HCT116 (cell line): ENCODE data around the gene ZNF823. TPM values are rescaled to one million over a fixed set of nuclear protein-coding genes. Genes with fewer than 3 reads are reported as not detected.

Experiments
- ATAC-seq: fragments of 200-7000 bp; cut with Tn5 transposase; 2 replicates; pipeline ENCODE4 v1.9.1; 2020; ENCODE audit warnings: mild to moderate bottlenecking, moderate library complexity
- BruUV-seq: library from RNA; stranded (reverse); fragments of 400-500 nt; replicated peaks from 2 replicates; lab custom pipeline; 2021; lab: Mats Ljungman, UMichigan
- CTCF ChIA-PET: fragments of 300-600 bp; sonication (Branson Sonifier 250); formaldehyde crosslinking; loops from one replicate; lab custom pipeline; 2021; ENCODE audit warnings: antibody characterized with exemption; lab: Charles Lee
- POLR2A ChIA-PET: fragments of 300-600, 350-600 bp; sonication (Branson Sonifier 250); formaldehyde crosslinking; loops from one replicate; lab custom pipeline; 2021; ENCODE audit warnings: antibody characterized with exemption; lab: Charles Lee
- RAD21 ChIA-PET, 2 experiments: fragments of 300-600 bp; sonication (Branson Sonifier 250); formaldehyde crosslinking; loops; one replicate each; lab custom pipeline; 2023; ENCODE audit warnings: low total read pairs in 2 of 2; ENCODE audit not compliant: uncharacterized antibody in 2 of 2, unreplicated experiment in 2 of 2, low non-redundant PET in 1 of 2; lab: Charles Lee
- DNase-seq: peaks from one replicate; pipeline ENCODE4 v3.0.0-alpha.2; 2010; ENCODE audit warnings: low read depth, low spot score
- H2AFZ ChIP-seq: fragments of 200-600 bp; shearing (Covaris generic), sonication (generic); 2 replicates; pipeline ENCODE4 v1.6.1; 2017; ENCODE audit warnings: low read depth, mixed run types, mixed read lengths, antibody characterized with exemption, low read length; ENCODE audit not compliant: poor library complexity, severe bottlenecking
- H3K27ac ChIP-seq: 2 replicates; pipeline ENCODE4 v1.5.1; 2012; ENCODE audit warnings: low read depth, low read length
- H3K27me3 ChIP-seq: fragments of 200-600 bp; sonication (generic); 2 replicates; pipeline ENCODE4 v1.6.1; 2016; ENCODE audit warnings: mixed run types, low read length, mixed read lengths; ENCODE audit not compliant: insufficient read depth
- H3K36me3 ChIP-seq, 2 experiments: fragments of 200-500 bp in 1 of 2; fragments of 200-600 bp in 1 of 2; sonication (Bioruptor generic) in 1 of 2; sonication (generic) in 1 of 2; 2 replicates each; pipeline versions ENCODE4 v1.5.1 to v1.6.1; 2014 to 2016; ENCODE audit warnings: low read length in 2 of 2, inconsistent platforms in 1 of 2, mixed read lengths in 1 of 2, mixed run types in 1 of 2; ENCODE audit not compliant: insufficient read depth in 2 of 2, control insufficient read depth in 1 of 2
- H3K4me1 ChIP-seq, 2 experiments: fragments of 200-600 bp in 1 of 2; sonication (generic) in 1 of 2; 2 replicates each; pipeline versions ENCODE4 v1.5.1 to v1.6.1; 2012 to 2017; ENCODE audit warnings: low read length in 2 of 2, inconsistent platforms in 1 of 2, mild to moderate bottlenecking in 1 of 2, mixed read lengths in 1 of 2, mixed run types in 1 of 2, moderate library complexity in 1 of 2; ENCODE audit not compliant: insufficient read depth in 2 of 2, control insufficient read depth in 1 of 2
- H3K4me2 ChIP-seq: fragments of 200-600 bp; sonication (generic); 2 replicates; pipeline ENCODE4 v1.6.1; 2017; ENCODE audit warnings: mixed run types, low read length, mixed read lengths
- H3K4me3 ChIP-seq, 2 experiments: fragments of 200-600 bp in 1 of 2; sonication (generic) in 1 of 2; replicated peaks in 1 of 2; 2 replicates each; pipeline ENCODE4 v1.5.1; 2011 to 2016; ENCODE audit warnings: low read length in 2 of 2, control low read depth in 1 of 2, low read depth in 1 of 2, mild to moderate bottlenecking in 1 of 2, mixed read lengths in 1 of 2, mixed run types in 1 of 2
- H3K79me2 ChIP-seq: fragments of 200-600 bp; sonication (generic); 2 replicates; pipeline ENCODE4 v1.6.1; 2017; ENCODE audit warnings: mild to moderate bottlenecking, mixed run types, low read length, moderate library complexity, mixed read lengths; ENCODE audit not compliant: insufficient read depth
- H3K9ac ChIP-seq: fragments of 200-600 bp; sonication (generic); 2 replicates; pipeline ENCODE4 v1.6.1; 2016; ENCODE audit warnings: low read length, mixed read lengths
- H3K9me2 ChIP-seq: fragments of 200-600 bp; sonication (generic), shearing (Covaris generic); 2 replicates; pipeline ENCODE4 v1.6.1; 2017; ENCODE audit warnings: mixed run types, mild to moderate bottlenecking, moderate library complexity; ENCODE audit not compliant: insufficient read depth
- H3K9me3 ChIP-seq, 2 experiments: fragments of 200-500 bp in 1 of 2; fragments of 200-600 bp in 1 of 2; sonication (Bioruptor generic) in 1 of 2; sonication (generic) in 1 of 2; 2 replicates each; pipeline ENCODE4 v1.6.1; 2014 to 2017; ENCODE audit warnings: low read length in 2 of 2, mixed read lengths in 2 of 2, inconsistent platforms in 1 of 2, low read depth in 1 of 2, mild to moderate bottlenecking in 1 of 2, mixed run types in 1 of 2, moderate library complexity in 1 of 2; ENCODE audit not compliant: control insufficient read depth in 1 of 2, insufficient read depth in 1 of 2
- H4K20me1 ChIP-seq: fragments of 200-600 bp; sonication (generic), shearing (Covaris generic); 2 replicates; pipeline ENCODE4 v1.6.1; 2017; ENCODE audit warnings: mixed run types, mild to moderate bottlenecking, moderate library complexity; ENCODE audit not compliant: insufficient read depth
- CEBPB ChIP-seq: IDR thresholded peaks from 2 replicates; pipeline ENCODE4 v1.6.1; 2012; ENCODE audit warnings: low read depth
- EGR1 ChIP-seq: IDR thresholded peaks from 2 replicates; pipeline ENCODE4 v1.6.1; 2012; ENCODE audit warnings: low read depth
- ELF1 ChIP-seq: IDR thresholded peaks from 2 replicates; pipeline ENCODE4 v1.6.1; 2012; ENCODE audit warnings: low read depth, borderline replicate concordance
- EZH2 ChIP-seq: fragments of 200-600 bp; sonication (generic); IDR thresholded peaks from 2 replicates; pipeline ENCODE4 v1.6.1; 2017; ENCODE audit warnings: antibody characterized with exemption, mixed run types
- EZH2phosphoT487 ChIP-seq: fragments of 200-600 bp; IDR thresholded peaks from 2 replicates; pipeline ENCODE4 v1.6.1; 2018; ENCODE audit warnings: antibody characterized with exemption, borderline replicate concordance
- JUND ChIP-seq: IDR thresholded peaks from 2 replicates; pipeline ENCODE4 v1.6.1; 2012
- MAX ChIP-seq: IDR thresholded peaks from 2 replicates; pipeline ENCODE4 v1.6.1; 2012
- POLR2A ChIP-seq: IDR thresholded peaks from 2 replicates; pipeline ENCODE4 v1.7.0; 2011; ENCODE audit warnings: borderline replicate concordance; ENCODE audit not compliant: insufficient read depth, insufficient read length; ENCODE audit errors: extremely low read depth
- POLR2AphosphoS5 ChIP-seq: IDR thresholded peaks from 2 replicates; pipeline ENCODE4 v1.6.1; 2011; ENCODE audit warnings: mild to moderate bottlenecking, low read depth, low read length, moderate library complexity
- RAD21 ChIP-seq: IDR thresholded peaks from 2 replicates; pipeline ENCODE4 v1.6.1; 2012; ENCODE audit warnings: low read depth, mild to moderate bottlenecking
- REST ChIP-seq: IDR thresholded peaks from 2 replicates; pipeline ENCODE4 v1.6.1; 2012; ENCODE audit warnings: low read depth
- SIN3A ChIP-seq: IDR thresholded peaks from 2 replicates; pipeline ENCODE4 v1.6.1; 2012; ENCODE audit warnings: low read depth
- SRF ChIP-seq: IDR thresholded peaks from 2 replicates; pipeline ENCODE4 v1.6.1; 2012; ENCODE audit warnings: low read depth
- TCF7L2 ChIP-seq: IDR thresholded peaks from 2 replicates; pipeline ENCODE4 v1.7.0; 2011; ENCODE audit warnings: borderline replicate concordance, inconsistent platforms; ENCODE audit not compliant: insufficient read depth, insufficient read length; ENCODE audit errors: extremely low read depth
- YY1 ChIP-seq: IDR thresholded peaks from 2 replicates; pipeline ENCODE4 v1.6.1; 2011; ENCODE audit warnings: low read length, low read depth, moderate library complexity, mild to moderate bottlenecking; ENCODE audit not compliant: insufficient replicate concordance; ENCODE audit errors: extremely low read depth
- ZBTB33 ChIP-seq: IDR thresholded peaks from 2 replicates; pipeline ENCODE4 v1.6.1; 2011; ENCODE audit warnings: mild to moderate bottlenecking, low read length, moderate library complexity; ENCODE audit not compliant: insufficient replicate concordance; ENCODE audit errors: extremely low read depth
- ZFX ChIP-seq: fragments of 450-650 bp; IDR thresholded peaks from 2 replicates; pipeline ENCODE4 v1.6.1; 2017
- intact Hi-C: fragments of 100-400 bp; cut with micrococcal nuclease; formaldehyde crosslinking; loops from 2 replicates; pipeline ENCODE4 v1.10.0; 2022
- total RNA-seq: library from RNA; stranded (reverse); gene quantifications from one replicate; pipeline ENCODE4 v1.2.1, GENCODE V29; 2021; ENCODE audit not compliant: unreplicated experiment

ZNF823 gene
- total RNA-seq, 1 experiment from 2014 or later, result 4.7 TPM

GRCh38 chr19:11693505-11694499, 44.9 kb downstream of the ZNF823 start:
- H3K9me2 ChIP-seq, result no peaks in the 10 kb centered on the region
- ChIA-PET RAD21 (no interaction called here), POLR2A (interaction anchor here (1.0 to 1.5 kb wide), 3 partner anchors 46 to 383 kb away, joined by 3 to 5 read pairs (median 3); partner anchors contain the start of gene ZNF823), CTCF (interaction anchor here (0.6 kb wide), 1 partner anchor 133 kb away, joined by 3 read pairs; no protein-coding TSS in a partner anchor)
- peaks cover 36% of the 10 kb centered on the region for H3K79me2 ChIP-seq
- H3K9me3 ChIP-seq, result peaks cover 4 to 10% of the 10 kb centered on the region in 2 experiments; a peak in 1 of 4 replicates
- ATAC-seq (peak; percentile 66), DNase-seq (peak; percentile 56)
- intact Hi-C loops, result loop anchor here (5.0 kb wide), 1 partner anchor 43 kb away; the partner anchor contains the start of gene ZNF823
- BruUV-seq, result TSS peak; percentile 99
- H4K20me1 ChIP-seq, result no peaks in the 10 kb centered on the region
- H2AFZ ChIP-seq, result no peak overlapping the region
- H3K9ac ChIP-seq, result peak overlapping the region; percentile 91
- no peaks in the 10 kb centered on the region for H3K27me3 ChIP-seq
- H3K4me2 ChIP-seq, result peak overlapping the region; percentile 88
- H3K4me3 ChIP-seq, result peak overlapping the region; percentile 81 to 89
- peaks cover 0 to 4% of the 10 kb centered on the region in 2 experiments; a peak in 1 of 4 replicates for H3K36me3 ChIP-seq
- H3K4me1 ChIP-seq, result peaks cover 2 to 15% of the 10 kb centered on the region in 2 experiments; a peak in 3 of 4 replicates
- peak overlapping the region; percentile 77 for H3K27ac ChIP-seq
- TF ChIP-seq SRF, result peak; percentile 84
- TF ChIP-seq RAD21, result no peak
- no peak for TF ChIP-seq SIN3A
- TF ChIP-seq ZFX, result no peak
- no peak for TF ChIP-seq REST
- TF ChIP-seq CEBPB, result peak; percentile 45; the same call in 1 of the 2 replicates
- TF ChIP-seq EZH2phosphoT487, result no peak
- TF ChIP-seq ZBTB33, result peak; percentile 73
- peak; percentile 58 for TF ChIP-seq POLR2AphosphoS5
- no peak for TF ChIP-seq EGR1
- TF ChIP-seq ELF1, result no peak
- TF ChIP-seq POLR2A, result no peak
- no peak for TF ChIP-seq TCF7L2
- TF ChIP-seq EZH2, result no peak
- peak; percentile 49 for TF ChIP-seq YY1
- TF ChIP-seq MAX, result peak; percentile 68
- TF ChIP-seq JUND, result no peak
